Loucy (cell line): Measurements from ENCODE around the gene NPY4R2.
"Not testable (repeated sequence)": the region's sequence is repeated elsewhere in the genome, so short reads cannot be mapped to it uniquely, and the experiment has no call there.

ENCODE experiments used
- H2AFZ ChIP-seq: fragments of 200-600 bp; sonication (generic); 2 replicates; pipeline ENCODE4 v1.6.0; 2016; ENCODE audit warnings: antibody characterized with exemption, mild to moderate bottlenecking, low read length, moderate library complexity
- H3F3A ChIP-seq: fragments of 200-600 bp; 2 replicates; pipeline ENCODE4 v1.6.0; 2016; ENCODE audit warnings: antibody characterized with exemption, low read depth, mild to moderate bottlenecking
- H3K27me3 ChIP-seq: fragments of 200-600 bp; sonication (generic); 2 replicates; pipeline ENCODE4 v1.6.1; 2014; ENCODE audit warnings: low read length, mild to moderate bottlenecking; ENCODE audit not compliant: insufficient read depth, poor library complexity, severe bottlenecking
- H3K36me3 ChIP-seq: fragments of 200-600 bp; sonication (generic); 2 replicates; pipeline ENCODE4 v1.6.1; 2016; ENCODE audit warnings: low read length; ENCODE audit not compliant: insufficient read depth
- H3K4me1 ChIP-seq: fragments of 200-600 bp; sonication (generic); 2 replicates; pipeline ENCODE4 v1.5.1; 2014; ENCODE audit warnings: low read length, mild to moderate bottlenecking; ENCODE audit not compliant: insufficient read depth, poor library complexity, severe bottlenecking
- H3K4me2 ChIP-seq: fragments of 200-600 bp; sonication (generic); 2 replicates; pipeline ENCODE4 v1.6.0; 2014; ENCODE audit warnings: antibody characterized with exemption, low read length, low read depth, mild to moderate bottlenecking; ENCODE audit not compliant: poor library complexity, severe bottlenecking
- H3K4me3 ChIP-seq: fragments of 200-600 bp; sonication (generic); 2 replicates; pipeline ENCODE4 v1.5.1; 2014; ENCODE audit warnings: low read length, mild to moderate bottlenecking, mixed read lengths; ENCODE audit not compliant: poor library complexity, severe bottlenecking
- H3K79me2 ChIP-seq: fragments of 200-600 bp; sonication (generic); 2 replicates; pipeline ENCODE4 v1.6.1; 2014; ENCODE audit warnings: low read length; ENCODE audit not compliant: insufficient read depth
- H3K9ac ChIP-seq: fragments of 200-600 bp; sonication (generic); 2 replicates; pipeline ENCODE4 v1.6.0; 2014; ENCODE audit warnings: mild to moderate bottlenecking, low read depth, low read length, moderate library complexity; ENCODE audit not compliant: poor library complexity, severe bottlenecking
- H3K9me2 ChIP-seq: fragments of 200-600 bp; sonication (generic); replicated peaks from 2 replicates; pipeline ENCODE4 v1.6.1; 2016; ENCODE audit warnings: low read depth, low read length, mixed read lengths
- H3K9me3 ChIP-seq: fragments of 200-600 bp; sonication (generic); 2 replicates; pipeline ENCODE4 v1.6.1; 2014; ENCODE audit warnings: mild to moderate bottlenecking, antibody characterized with exemption, low read length, low read depth; ENCODE audit not compliant: insufficient read depth
- H4K20me1 ChIP-seq: fragments of 200-600 bp; sonication (generic); 2 replicates; pipeline ENCODE4 v1.6.0; 2014; ENCODE audit warnings: antibody characterized with exemption, low read length, mild to moderate bottlenecking; ENCODE audit not compliant: insufficient read depth, poor library complexity, severe bottlenecking

NPY4R2 gene

DNA sequence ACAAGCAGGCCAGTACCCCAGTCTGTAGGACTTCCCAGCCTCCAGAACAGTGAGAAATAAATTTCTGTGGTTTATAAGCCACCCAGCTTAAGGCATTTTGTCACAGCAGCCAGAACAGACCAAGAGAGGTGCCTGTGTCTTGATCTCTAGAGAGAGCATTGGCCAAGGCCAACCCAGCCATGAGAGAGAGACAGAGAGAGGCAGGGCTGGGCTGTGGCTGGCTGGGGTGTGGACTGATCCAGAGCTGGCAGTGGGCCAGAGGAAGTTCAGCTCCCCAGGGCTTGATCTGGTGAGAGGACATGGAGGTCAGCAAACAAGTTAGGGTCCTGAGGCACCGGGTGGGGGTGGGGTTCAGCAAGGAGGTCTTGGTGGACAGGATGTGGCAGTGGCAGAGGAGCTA is 14.4 kb downstream of the NPY4R2 start:
- H4K20me1 ChIP-seq, H3K9me3 ChIP-seq, H3K27me3 ChIP-seq, H3K4me2 ChIP-seq, H3F3A ChIP-seq, H3K9me2 ChIP-seq, H3K4me1 ChIP-seq, H3K4me3 ChIP-seq, H2AFZ ChIP-seq, H3K9ac ChIP-seq, H3K79me2 ChIP-seq, H3K36me3 ChIP-seq: not testable (repeated sequence)

- not testable (repeated sequence) for H3K4me1 ChIP-seq, H3K9me3 ChIP-seq, H3K9ac ChIP-seq, H2AFZ ChIP-seq, H3F3A ChIP-seq, H3K36me3 ChIP-seq, H3K4me2 ChIP-seq, H4K20me1 ChIP-seq, H3K4me3 ChIP-seq, H3K9me2 ChIP-seq, H3K27me3 ChIP-seq, H3K79me2 ChIP-seq
These were observed 15.0 kb downstream of the NPY4R2 start for GRCh38 chr10:47933462-47933861.

- H3K79me2 ChIP-seq, H3K4me3 ChIP-seq, H3K36me3 ChIP-seq, H3K9me2 ChIP-seq, H3K4me1 ChIP-seq, H4K20me1 ChIP-seq, H3F3A ChIP-seq, H3K9me3 ChIP-seq, H3K9ac ChIP-seq, H3K4me2 ChIP-seq, H3K27me3 ChIP-seq, H2AFZ ChIP-seq: not testable (repeated sequence)
These were observed 18.3 kb downstream of the NPY4R2 start for GRCh38 chr10:47936772-47937228.

GRCh38 chr10:47937634-47938033 is 19.2 kb downstream of the NPY4R2 start:
- not testable (repeated sequence) for H3K36me3 ChIP-seq, H3K9ac ChIP-seq, H3K4me1 ChIP-seq, H3K4me2 ChIP-seq, H3K79me2 ChIP-seq, H3K9me2 ChIP-seq, H3K9me3 ChIP-seq, H3K4me3 ChIP-seq, H3K27me3 ChIP-seq, H2AFZ ChIP-seq, H3F3A ChIP-seq, H4K20me1 ChIP-seq

GRCh38 chr10:47940821-47941220 is 22.4 kb downstream of the NPY4R2 start:
- H2AFZ ChIP-seq, H3K36me3 ChIP-seq, H3K79me2 ChIP-seq, H4K20me1 ChIP-seq, H3K9ac ChIP-seq, H3K9me3 ChIP-seq, H3K4me1 ChIP-seq, H3K9me2 ChIP-seq, H3K4me2 ChIP-seq, H3K4me3 ChIP-seq, H3K27me3 ChIP-seq, H3F3A ChIP-seq: not testable (repeated sequence)

DNA sequence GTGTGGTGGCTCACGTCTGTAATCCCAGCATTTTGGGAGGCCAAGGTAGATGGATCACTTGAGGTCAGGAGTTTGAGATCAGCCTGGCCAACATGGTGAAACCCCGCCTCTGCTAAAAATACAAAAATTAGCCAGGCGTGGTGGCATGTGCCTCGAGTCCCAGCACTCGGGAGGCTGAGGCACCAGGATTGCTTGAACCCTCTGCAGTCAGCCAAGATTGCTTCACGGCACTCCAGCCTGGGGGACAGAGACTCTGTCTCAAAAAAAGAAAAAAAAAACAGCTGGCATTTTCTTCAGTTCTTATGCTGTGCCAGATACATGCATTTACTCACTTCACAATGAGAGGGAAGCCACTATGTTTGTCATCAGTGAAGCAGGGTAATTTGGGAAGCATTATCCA is 22.9 kb downstream of the NPY4R2 start:
- not testable (repeated sequence) for H2AFZ ChIP-seq, H3K79me2 ChIP-seq, H3K4me1 ChIP-seq, H3K4me3 ChIP-seq, H3K9me2 ChIP-seq, H3K9me3 ChIP-seq, H3K4me2 ChIP-seq, H3F3A ChIP-seq, H3K36me3 ChIP-seq, H3K9ac ChIP-seq, H4K20me1 ChIP-seq, H3K27me3 ChIP-seq

GRCh38 chr10:47942351-47943019 is 24.0 kb downstream of the NPY4R2 start:
- not testable (repeated sequence) for H3K4me3 ChIP-seq, H3F3A ChIP-seq, H2AFZ ChIP-seq, H3K9me2 ChIP-seq, H3K36me3 ChIP-seq, H3K9me3 ChIP-seq, H4K20me1 ChIP-seq, H3K79me2 ChIP-seq, H3K4me2 ChIP-seq, H3K4me1 ChIP-seq, H3K27me3 ChIP-seq, H3K9ac ChIP-seq
